Lung (tissue), 12 donors: ENCODE data around the gene GTPBP8. TPM values are rescaled to one million over a fixed set of nuclear protein-coding genes. Genes with fewer than 3 reads are reported as not detected.
"Not testable (repeated sequence)": the region's sequence is repeated elsewhere in the genome, so short reads cannot be mapped to it uniquely, and the experiment has no call there.

ENCODE experiments used
- ATAC-seq: fragments of 200-7000 bp; cut with Tn5 transposase; one replicate; pipeline ENCODE4 v1.9.1; 2020; ENCODE audit warnings: moderate number of reproducible peaks; ENCODE audit not compliant: insufficient read depth, low FRiP score
- DNase-seq, 3 donors: peaks; one replicate each; pipeline ENCODE4 v3.0.0-alpha.2; 2013 to 2017
- H3K27ac ChIP-seq, 2 donors: one replicate each; pipeline ENCODE4 v1.5.1; 2013; ENCODE audit warnings: mild to moderate bottlenecking in 2 of 2, moderate library complexity in 2 of 2, control low read depth in 1 of 2, inconsistent platforms in 1 of 2, low read depth in 1 of 2, low read length in 1 of 2
- H3K27me3 ChIP-seq, 3 donors: one replicate each; pipeline ENCODE4 v1.5.1; 2013; ENCODE audit warnings: low read length in 2 of 3; ENCODE audit not compliant: control insufficient read depth in 3 of 3, insufficient read depth in 3 of 3
- H3K36me3 ChIP-seq, 4 donors: one replicate each; pipeline ENCODE4 v1.5.1; 2013; ENCODE audit warnings: low read length in 4 of 4, mild to moderate bottlenecking in 1 of 4, moderate library complexity in 1 of 4; ENCODE audit not compliant: control insufficient read depth in 4 of 4, insufficient read depth in 4 of 4
- H3K4me1 ChIP-seq, 5 donors: one replicate each; pipeline ENCODE4 v1.5.1; 2013; ENCODE audit warnings: low read length in 5 of 5, mild to moderate bottlenecking in 2 of 5, moderate library complexity in 1 of 5; ENCODE audit not compliant: control insufficient read depth in 5 of 5, insufficient read depth in 5 of 5
- H3K4me3 ChIP-seq: one replicate; pipeline ENCODE4 v1.5.1; 2013; ENCODE audit warnings: mild to moderate bottlenecking, control low read depth, moderate library complexity
- H3K9ac ChIP-seq, 2 donors: one replicate each; pipeline ENCODE4 v1.5.1; 2013; ENCODE audit warnings: low read length in 2 of 2, control low read depth in 1 of 2; ENCODE audit not compliant: insufficient read depth in 1 of 2
- H3K9me3 ChIP-seq, 4 donors: one replicate each; pipeline ENCODE4 v1.5.1; 2013; ENCODE audit warnings: low read length in 3 of 4, mild to moderate bottlenecking in 1 of 4, moderate library complexity in 1 of 4; ENCODE audit not compliant: control insufficient read depth in 4 of 4, insufficient read depth in 3 of 4
- WGBS, 2 donors: extraction: QIAGEN DNeasy Blood & Tissue Kit; methylation state at CpG; one replicate each; pipeline ENCODE4 v1.1.7; 2013; 5-methylcytosine and 5-hydroxymethylcytosine counted together
- polyA plus RNA-seq, 2 donors: library from polyadenylated mRNA; stranded (reverse); fragments of 200-250 nt; gene quantifications; one replicate each; pipeline ENCODE4 v1.2.1, GENCODE V29; 2013
- total RNA-seq, 2 donors: library from RNA; depleted of rRNA in 1 of 2; stranded (reverse); fragments of >200 nt in 1 of 2; gene quantifications; one replicate each; pipeline ENCODE4 v1.2.1, GENCODE V29; 2014 to 2021
- TF ChIP-seq, protein P1 (sequence below): IDR thresholded peaks from 2 replicates; pipeline ENCODE4 v1.5.1; 2012; ENCODE audit warnings: mild to moderate bottlenecking; ENCODE audit errors: control extremely low read depth, extremely low read depth
- donor health status: control.
- donor health status: control.
- donor health status: Bipolar disorder and iron deficiency.
- donor health status: healthy.
- donor health status: DM: yes; HTN: yes; CAD: no.

Gene GTPBP8
- total and polyA plus RNA-seq, 4 donors, result 6.4 to 20.6 (median 13.6) TPM

DNA sequence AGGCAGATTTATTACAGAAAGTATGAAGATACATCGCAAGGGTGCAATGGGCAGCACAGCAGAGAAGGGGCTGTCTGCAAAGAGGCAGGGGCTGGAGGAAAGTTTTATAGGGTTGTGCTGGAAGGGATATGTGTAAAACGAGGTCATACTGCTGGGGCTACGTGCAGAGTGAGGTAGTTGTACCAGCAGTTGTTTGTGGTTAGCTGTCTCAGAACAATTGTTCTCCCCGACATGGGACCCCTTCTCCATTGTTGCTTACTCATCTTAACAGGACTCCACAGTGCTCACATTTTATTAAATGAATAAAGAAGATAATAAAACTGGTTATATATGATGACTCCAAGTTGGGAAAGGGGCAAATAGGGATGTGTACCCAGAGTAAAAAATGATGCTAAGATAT, 49.4 kb downstream of the GTPBP8 start:
- no peak overlapping the region for H3K9ac ChIP-seq
- DNase-seq (no peak), ATAC-seq (no peak)
- no peaks in the 10 kb centered on the region for H3K36me3 ChIP-seq
- H3K27ac ChIP-seq, result no peak overlapping the region
- TF ChIP-seq, protein P1, sequence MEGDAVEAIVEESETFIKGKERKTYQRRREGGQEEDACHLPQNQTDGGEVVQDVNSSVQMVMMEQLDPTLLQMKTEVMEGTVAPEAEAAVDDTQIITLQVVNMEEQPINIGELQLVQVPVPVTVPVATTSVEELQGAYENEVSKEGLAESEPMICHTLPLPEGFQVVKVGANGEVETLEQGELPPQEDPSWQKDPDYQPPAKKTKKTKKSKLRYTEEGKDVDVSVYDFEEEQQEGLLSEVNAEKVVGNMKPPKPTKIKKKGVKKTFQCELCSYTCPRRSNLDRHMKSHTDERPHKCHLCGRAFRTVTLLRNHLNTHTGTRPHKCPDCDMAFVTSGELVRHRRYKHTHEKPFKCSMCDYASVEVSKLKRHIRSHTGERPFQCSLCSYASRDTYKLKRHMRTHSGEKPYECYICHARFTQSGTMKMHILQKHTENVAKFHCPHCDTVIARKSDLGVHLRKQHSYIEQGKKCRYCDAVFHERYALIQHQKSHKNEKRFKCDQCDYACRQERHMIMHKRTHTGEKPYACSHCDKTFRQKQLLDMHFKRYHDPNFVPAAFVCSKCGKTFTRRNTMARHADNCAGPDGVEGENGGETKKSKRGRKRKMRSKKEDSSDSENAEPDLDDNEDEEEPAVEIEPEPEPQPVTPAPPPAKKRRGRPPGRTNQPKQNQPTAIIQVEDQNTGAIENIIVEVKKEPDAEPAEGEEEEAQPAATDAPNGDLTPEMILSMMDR, result no peak
- H3K27me3 ChIP-seq, result no peaks in the 10 kb centered on the region
- peaks cover 0 to 4% (median 0%) of the 10 kb centered on the region in 4 donors for H3K9me3 ChIP-seq
- no peak overlapping the region for H3K4me3 ChIP-seq
- no peaks in the 10 kb centered on the region for H3K4me1 ChIP-seq
- WGBS, 2 donors, result 76 to 81% methylated on average over 4 of the region's 4 CpGs

- Histone ChIP-seq H3K36me3 (no peaks in the 10 kb centered on the region), H3K4me1 (no peaks in the 10 kb centered on the region), H3K9me3 (peaks cover 0 to 2% (median 0%) of the 10 kb centered on the region in 4 donors), H3K9ac (no peak overlapping the region), H3K4me3 (no peak overlapping the region), H3K27me3 (no peaks in the 10 kb centered on the region), H3K27ac (no peak overlapping the region)
- TF ChIP-seq, protein P1, result no peak
- DNase-seq (no peak), ATAC-seq (no peak)
- WGBS, 2 donors, result 82 to 84% methylated on average over 2 of the region's 2 CpGs
Measured at GRCh38 chr3:113043686-113044085, 52.9 kb downstream of the GTPBP8 start.

- H3K27me3 ChIP-seq, H3K27ac ChIP-seq, DNase-seq, H3K9ac ChIP-seq, H3K9me3 ChIP-seq, H3K36me3 ChIP-seq, ATAC-seq, H3K4me3 ChIP-seq, H3K4me1 ChIP-seq: not testable (repeated sequence)
- 94 to 95% methylated on average over 26 to 49 of the region's 55 CpGs for WGBS, 2 donors
Measured at GRCh38 chr3:113046186-113046965, 55.6 kb downstream of the GTPBP8 start.

DNA sequence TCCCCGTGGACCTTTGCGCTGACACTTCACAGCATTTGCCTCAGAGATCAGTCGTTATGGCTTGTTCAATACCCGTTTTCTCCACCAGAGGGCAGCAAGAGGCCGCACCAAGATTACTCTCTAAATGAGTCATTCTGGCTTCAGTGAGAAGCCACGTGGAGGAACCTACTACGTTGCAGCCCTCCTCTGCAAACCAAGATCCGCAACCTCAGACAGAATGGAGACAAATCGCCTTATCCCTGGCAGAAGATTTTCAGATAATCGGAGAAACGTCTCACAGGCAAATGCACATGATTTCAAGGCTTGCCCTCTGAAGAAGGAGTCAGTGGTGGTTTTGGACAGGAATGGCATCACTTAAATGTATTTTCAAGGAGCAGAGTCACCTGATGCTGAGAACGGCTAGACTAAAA, 60.5 kb downstream of the GTPBP8 start:
- peak; percentile 94 for ATAC-seq

More for the DNA sequence above, 60.5 kb downstream of the GTPBP8 start:
- peak; percentile 85 to 88 (median 88) for DNase-seq
- Histone ChIP-seq H3K27ac (no peak overlapping the region), H3K4me3 (no peak overlapping the region), H3K4me1 (peaks cover 0 to 15% (median 4%) of the 10 kb centered on the region in 5 donors), H3K9me3 (no peaks in the 10 kb centered on the region), H3K9ac (no peak overlapping the region), H3K27me3 (no peaks in the 10 kb centered on the region), H3K36me3 (no peaks in the 10 kb centered on the region)
- TF ChIP-seq, protein P1, result peak; percentile 93
- 5 to 8% methylated on average over 12 of the region's 12 CpGs for WGBS, 2 donors

Other genes starting within 250 kb of the GTPBP8 start
- gene CD200R1L, start 144.1 kb upstream of the GTPBP8 start, total RNA-seq, result not detected
- not detected for gene CD200R1L, start 144.1 kb upstream of the GTPBP8 start, polyA plus RNA-seq
- gene CD200R1, start 15.9 kb upstream of the GTPBP8 start, total RNA-seq, result 1 to 10 TPM in 1 of 2 donors, under 1 TPM in 1; 0.83 to 2.2 TPM
- gene CD200R1, start 15.9 kb upstream of the GTPBP8 start, polyA plus RNA-seq, result under 1 TPM; 0.22 to 0.33 TPM
- 10 to 100 TPM in 1 of 2 donors, 1 to 10 TPM in 1; 9.6 to 21.9 TPM for gene BOC, start 220.6 kb downstream of the GTPBP8 start, total RNA-seq
- 1 to 10 TPM; 2.9 to 3.2 TPM for gene BOC, start 220.6 kb downstream of the GTPBP8 start, polyA plus RNA-seq